Stimulated activated CD4-positive, alpha-beta T cell treated with anti-CD3 and anti-CD28 coated beads, TNF-alpha, amount 100 ng/mL, for 1 hour (primary cell): Measurements from ENCODE around the gene KRT82.

Experiments
- DNase-seq, 3 donors: peaks; one replicate each; pipeline ENCODE4 v3.0.0-alpha.2; 2020; ENCODE audit warnings: low read depth in 3 of 3, low spot score in 1 of 3

The KRT82 gene

GRCh38 chr12:52387859-52388258 is 18.3 kb downstream of the KRT82 start:
- DNase-seq = no peak

GRCh38 chr12:52385226-52385702 is 20.9 kb downstream of the KRT82 start, which contains the start of gene KRT84:
KRT84 (minus strand) TSS chr12:52385652; CDS start chr12:52385585, 67 bp downstream.
- no peak for DNase-seq

DNA sequence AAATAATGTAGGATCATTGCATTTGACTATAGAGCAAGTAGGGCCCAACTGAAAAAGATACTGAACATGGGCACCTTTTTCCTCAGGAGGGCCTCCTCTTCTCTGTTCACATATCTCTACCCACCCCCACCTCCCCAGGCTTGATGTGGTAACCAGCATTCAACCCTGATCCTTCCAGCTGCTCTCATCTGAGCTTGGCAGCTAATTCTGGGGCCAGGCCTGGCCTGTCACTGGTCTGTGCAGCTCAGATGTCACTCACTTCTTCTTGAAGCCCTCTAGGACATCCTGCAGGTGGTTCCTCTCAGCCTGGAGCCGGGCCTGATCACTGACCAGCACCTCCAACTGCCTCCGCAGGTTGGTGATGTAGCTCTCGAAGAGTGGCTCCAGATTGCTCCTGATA is 22.8 kb downstream of the KRT82 start:
- no peak for DNase-seq

DNA sequence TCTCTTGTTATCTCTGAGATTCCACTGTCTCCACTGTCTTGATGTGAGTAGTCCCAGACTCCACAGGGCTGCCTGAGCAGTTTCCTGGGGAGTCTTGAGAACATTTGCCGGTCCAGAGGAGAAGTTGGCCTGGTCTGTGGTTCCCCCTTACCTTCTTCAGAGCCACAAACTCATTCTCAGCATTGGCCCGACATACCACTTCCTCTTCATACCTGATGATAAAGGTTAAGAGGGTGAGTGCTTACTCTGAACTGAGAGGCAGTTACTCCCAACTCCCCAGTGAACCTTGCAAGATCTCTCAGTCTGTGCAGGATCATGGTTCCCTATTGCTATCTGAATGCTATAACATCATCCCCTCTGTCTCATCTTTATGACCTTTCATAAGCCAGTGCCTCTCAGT is 23.3 kb downstream of the KRT82 start:
- no peak for DNase-seq

- no peak for DNase-seq
These were observed 24.9 kb downstream of the KRT82 start for GRCh38 chr12:52381206-52381605.

DNA sequence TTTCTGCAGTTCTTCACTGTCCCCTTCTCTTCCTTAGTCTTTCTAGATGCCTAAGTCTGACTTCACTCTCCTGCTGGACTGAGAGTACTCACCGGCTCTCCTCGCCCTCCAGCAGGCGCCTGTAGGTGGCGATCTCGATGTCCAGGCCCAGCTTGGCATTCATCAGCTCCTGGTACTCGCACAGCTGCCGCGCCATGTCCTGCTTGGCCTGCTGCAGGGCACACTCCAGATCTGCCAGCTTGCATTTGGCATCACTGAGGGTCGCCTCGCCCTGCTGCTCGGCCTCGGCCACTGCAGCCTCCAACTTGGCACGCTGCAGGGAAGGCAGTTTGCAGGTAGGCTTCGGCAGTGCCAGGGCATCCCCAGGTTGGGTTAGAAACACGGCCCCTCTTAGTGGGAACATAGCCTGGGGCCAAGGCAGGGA is 25.9 kb downstream of the KRT82 start:
- no peak for DNase-seq

GRCh38 chr12:52379536-52379935 is 26.6 kb downstream of the KRT82 start:
- no peak for DNase-seq

- no peak for DNase-seq
These were observed 28.0 kb downstream of the KRT82 start for GRCh38 chr12:52378091-52378490.

DNA sequence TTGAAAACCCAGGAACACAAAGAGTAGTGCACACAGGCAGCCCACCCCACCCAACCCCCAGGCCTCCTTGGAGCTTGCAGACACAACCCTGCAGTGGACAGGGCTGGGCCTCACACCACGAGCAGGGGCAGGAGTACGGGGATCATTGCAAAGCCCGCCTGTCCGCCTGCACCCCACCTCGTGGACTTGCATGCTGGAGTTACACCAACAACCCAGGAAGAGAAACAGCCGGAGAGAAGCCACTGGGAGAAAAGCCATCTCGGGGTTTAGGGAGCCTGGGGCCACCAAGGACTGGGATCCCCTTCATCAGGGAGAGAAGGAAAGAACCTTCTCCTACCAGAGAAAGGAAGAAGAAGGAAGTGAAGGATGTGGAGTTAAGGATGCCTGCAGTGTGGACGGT is 28.9 kb downstream of the KRT82 start:
- DNase-seq = no peak

- DNase-seq = peak; percentile 3 to 11 (median 11)
These were observed 33.6 kb downstream of the KRT82 start for GRCh38 chr12:52372216-52373154.

DNA sequence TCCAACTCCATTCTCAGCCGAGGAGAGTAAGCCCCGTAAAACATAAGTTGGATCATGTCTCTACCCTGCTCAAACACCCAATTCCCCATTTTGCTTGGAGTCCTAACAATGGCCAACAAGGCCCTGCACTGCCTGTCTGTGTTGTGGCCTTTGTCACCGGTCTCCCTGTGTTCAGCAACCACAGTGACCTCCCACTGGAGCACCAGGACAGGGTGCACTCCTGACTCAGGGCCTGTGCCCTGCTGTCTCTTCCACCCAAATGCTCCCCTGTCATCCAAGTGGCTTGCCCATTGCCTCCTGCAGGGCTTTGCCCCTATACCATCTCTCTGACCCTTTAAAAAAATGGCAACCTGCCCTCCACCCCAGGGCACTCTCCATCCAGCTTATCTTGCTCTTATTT is 34.4 kb downstream of the KRT82 start:
- DNase-seq = no peak

GRCh38 chr12:52370926-52371608 is 35.1 kb downstream of the KRT82 start:
- DNase-seq = no peak

GRCh38 chr12:52369809-52370208 is 36.3 kb downstream of the KRT82 start:
- no peak for DNase-seq

GRCh38 chr12:52369211-52369610 is 36.9 kb downstream of the KRT82 start:
- no peak for DNase-seq

- no peak for DNase-seq
These were observed 37.6 kb downstream of the KRT82 start for GRCh38 chr12:52368508-52368907.

GRCh38 chr12:52367876-52368275 is 38.3 kb downstream of the KRT82 start:
- DNase-seq = no peak

DNA sequence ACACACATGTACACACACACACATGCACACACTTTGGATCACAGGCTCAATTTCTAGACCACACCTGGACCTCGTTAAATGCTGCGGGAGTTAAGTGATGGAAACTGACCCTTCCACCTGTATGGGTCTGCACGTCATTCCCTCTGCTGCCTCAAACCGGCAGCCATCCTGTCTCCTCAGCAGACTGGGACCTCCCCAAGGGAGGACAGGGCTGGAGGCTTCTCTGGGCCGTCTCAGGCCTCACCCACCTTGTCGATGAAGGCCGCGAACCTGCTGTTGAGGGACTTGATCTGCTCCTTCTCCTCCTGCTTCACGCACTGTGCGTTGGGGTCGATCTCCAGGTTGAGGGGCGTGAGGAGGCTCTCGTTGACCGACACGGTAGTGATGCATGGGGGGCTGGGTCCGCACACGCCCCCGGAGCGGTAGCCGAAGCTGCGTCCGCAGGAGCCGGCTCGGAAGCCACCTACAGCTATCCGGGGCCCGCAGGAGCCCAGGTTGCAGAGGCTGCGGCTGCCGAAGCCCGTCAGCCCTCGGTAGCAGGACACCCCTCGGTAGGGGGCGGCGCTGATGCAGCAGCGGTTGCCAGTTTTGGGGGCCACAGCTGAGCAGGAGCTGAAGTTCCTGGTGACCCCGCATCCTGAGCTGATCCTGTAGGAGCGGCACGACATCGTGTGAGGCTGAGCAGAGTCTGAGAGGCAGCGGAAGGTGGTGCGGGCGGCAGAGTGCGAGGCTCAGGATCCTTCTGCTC is 39.2 kb downstream of the KRT82 start, which contains the start of gene KRT85:
Gene KRT85 (minus strand): TSS at position 744 of the 748 bp plus-strand sequence. CDS start 76 bp downstream, at position 668.
- DNase-seq = no peak

- DNase-seq = no peak
These were observed 41.1 kb downstream of the KRT82 start for GRCh38 chr12:52364901-52365489.

GRCh38 chr12:52364061-52364460 is 42.1 kb downstream of the KRT82 start:
- DNase-seq = no peak

- no peak for DNase-seq
These were observed 42.9 kb downstream of the KRT82 start for GRCh38 chr12:52363111-52363679.
